ENCODE data around the gene CHMP4A.

GRCh38 chr14:24178399-24179178, 34.7 kb downstream of the CHMP4A start:
- TF ChIP-seq CTCF (IDR thresholded peaks at IDR 0.05) = no peak
- no peak for TF ChIP-seq POLR2A (IDR thresholded peaks at IDR 0.05)
